ENCODE data around the gene C14orf132.
"Not testable (repeated sequence)": the region's sequence is repeated elsewhere in the genome, so short reads cannot be mapped to it uniquely, and the experiment has no call there.

C14orf132 gene

GRCh38 chr14:96060186-96060933 lies 21.2 kb downstream of the C14orf132 start:
- DNase-seq: no peak

- no peak for DNase-seq
These were observed 22.8 kb downstream of the C14orf132 start for GRCh38 chr14:96062010-96062409.

GRCh38 chr14:96062506-96062905 lies 23.3 kb downstream of the C14orf132 start:
- DNase-seq: no peak

GRCh38 chr14:96064866-96065265 lies 25.7 kb downstream of the C14orf132 start:
- peak; percentile 47 to 85 for DNase-seq

- no peak for DNase-seq
These were observed 26.7 kb downstream of the C14orf132 start for GRCh38 chr14:96065661-96066459.

- DNase-seq: no peak
These were observed 27.8 kb downstream of the C14orf132 start for GRCh38 chr14:96066976-96067375.

GRCh38 chr14:96067985-96068930 lies 29.1 kb downstream of the C14orf132 start:
- DNase-seq: no peak

- no peak for DNase-seq
These were observed 30.3 kb downstream of the C14orf132 start for GRCh38 chr14:96069421-96069820.

GRCh38 chr14:96071561-96071960 lies 32.4 kb downstream of the C14orf132 start:
- no peak for DNase-seq

GRCh38 chr14:96072076-96072475 lies 32.9 kb downstream of the C14orf132 start:
- no peak for DNase-seq

- DNase-seq: no peak
These were observed 33.6 kb downstream of the C14orf132 start for GRCh38 chr14:96072746-96073145.

- DNase-seq: not testable (repeated sequence)
These were observed 34.3 kb downstream of the C14orf132 start for GRCh38 chr14:96073260-96074039.

- DNase-seq: no peak
These were observed 38.9 kb downstream of the C14orf132 start for GRCh38 chr14:96077983-96078624.

GRCh38 chr14:96078625-96079016 lies 39.5 kb downstream of the C14orf132 start:
- DNase-seq: peak in 1 of 2 experiments; percentile 15

- DNase-seq: no peak
These were observed 39.9 kb downstream of the C14orf132 start for GRCh38 chr14:96079066-96079465.

GRCh38 chr14:96080571-96080970 lies 41.4 kb downstream of the C14orf132 start:
- no peak for DNase-seq

GRCh38 chr14:96081224-96081623 lies 42.1 kb downstream of the C14orf132 start:
- DNase-seq: no peak

GRCh38 chr14:96081767-96082400 lies 42.7 kb downstream of the C14orf132 start:
- DNase-seq: no peak

- DNase-seq: peak in 1 of 2 experiments; percentile 44
These were observed 43.5 kb downstream of the C14orf132 start for GRCh38 chr14:96082420-96083300.
